Measurements from ENCODE around the gene ADAMTS6. TPM values are rescaled to one million over a fixed set of nuclear protein-coding genes. Genes with fewer than 3 reads are reported as not detected.

ADAMTS6 gene
- total and polyA plus RNA-seq, 2 experiments from 2014 or later = 0.78 to 2.0 TPM

DNA sequence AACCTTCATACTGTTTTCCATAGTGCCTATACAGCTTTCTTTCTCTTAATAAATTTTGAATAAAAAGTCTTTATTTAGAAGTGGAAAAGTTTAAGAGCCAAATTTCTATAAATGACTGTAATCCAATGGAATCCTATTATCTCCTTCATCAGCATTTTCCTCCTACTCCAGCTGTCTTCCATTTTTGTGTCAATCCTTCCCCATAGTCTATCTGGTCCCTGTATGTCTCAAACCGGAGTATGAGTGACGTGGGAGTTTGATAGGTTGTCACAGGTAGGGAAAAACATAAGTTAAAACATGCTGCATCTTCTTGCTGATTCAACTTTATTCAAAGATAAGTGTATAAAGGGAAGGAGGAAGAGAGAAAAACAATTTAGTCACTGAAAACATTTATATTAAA is 70.4 kb downstream of the ADAMTS6 start (continued):
- TF ChIP-seq, protein P1, sequence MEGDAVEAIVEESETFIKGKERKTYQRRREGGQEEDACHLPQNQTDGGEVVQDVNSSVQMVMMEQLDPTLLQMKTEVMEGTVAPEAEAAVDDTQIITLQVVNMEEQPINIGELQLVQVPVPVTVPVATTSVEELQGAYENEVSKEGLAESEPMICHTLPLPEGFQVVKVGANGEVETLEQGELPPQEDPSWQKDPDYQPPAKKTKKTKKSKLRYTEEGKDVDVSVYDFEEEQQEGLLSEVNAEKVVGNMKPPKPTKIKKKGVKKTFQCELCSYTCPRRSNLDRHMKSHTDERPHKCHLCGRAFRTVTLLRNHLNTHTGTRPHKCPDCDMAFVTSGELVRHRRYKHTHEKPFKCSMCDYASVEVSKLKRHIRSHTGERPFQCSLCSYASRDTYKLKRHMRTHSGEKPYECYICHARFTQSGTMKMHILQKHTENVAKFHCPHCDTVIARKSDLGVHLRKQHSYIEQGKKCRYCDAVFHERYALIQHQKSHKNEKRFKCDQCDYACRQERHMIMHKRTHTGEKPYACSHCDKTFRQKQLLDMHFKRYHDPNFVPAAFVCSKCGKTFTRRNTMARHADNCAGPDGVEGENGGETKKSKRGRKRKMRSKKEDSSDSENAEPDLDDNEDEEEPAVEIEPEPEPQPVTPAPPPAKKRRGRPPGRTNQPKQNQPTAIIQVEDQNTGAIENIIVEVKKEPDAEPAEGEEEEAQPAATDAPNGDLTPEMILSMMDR (conservative IDR thresholded peaks at IDR 0.05; ENCODE audit: low read depth in 2 of 2) = no peak
- TF ChIP-seq, protein P2, sequence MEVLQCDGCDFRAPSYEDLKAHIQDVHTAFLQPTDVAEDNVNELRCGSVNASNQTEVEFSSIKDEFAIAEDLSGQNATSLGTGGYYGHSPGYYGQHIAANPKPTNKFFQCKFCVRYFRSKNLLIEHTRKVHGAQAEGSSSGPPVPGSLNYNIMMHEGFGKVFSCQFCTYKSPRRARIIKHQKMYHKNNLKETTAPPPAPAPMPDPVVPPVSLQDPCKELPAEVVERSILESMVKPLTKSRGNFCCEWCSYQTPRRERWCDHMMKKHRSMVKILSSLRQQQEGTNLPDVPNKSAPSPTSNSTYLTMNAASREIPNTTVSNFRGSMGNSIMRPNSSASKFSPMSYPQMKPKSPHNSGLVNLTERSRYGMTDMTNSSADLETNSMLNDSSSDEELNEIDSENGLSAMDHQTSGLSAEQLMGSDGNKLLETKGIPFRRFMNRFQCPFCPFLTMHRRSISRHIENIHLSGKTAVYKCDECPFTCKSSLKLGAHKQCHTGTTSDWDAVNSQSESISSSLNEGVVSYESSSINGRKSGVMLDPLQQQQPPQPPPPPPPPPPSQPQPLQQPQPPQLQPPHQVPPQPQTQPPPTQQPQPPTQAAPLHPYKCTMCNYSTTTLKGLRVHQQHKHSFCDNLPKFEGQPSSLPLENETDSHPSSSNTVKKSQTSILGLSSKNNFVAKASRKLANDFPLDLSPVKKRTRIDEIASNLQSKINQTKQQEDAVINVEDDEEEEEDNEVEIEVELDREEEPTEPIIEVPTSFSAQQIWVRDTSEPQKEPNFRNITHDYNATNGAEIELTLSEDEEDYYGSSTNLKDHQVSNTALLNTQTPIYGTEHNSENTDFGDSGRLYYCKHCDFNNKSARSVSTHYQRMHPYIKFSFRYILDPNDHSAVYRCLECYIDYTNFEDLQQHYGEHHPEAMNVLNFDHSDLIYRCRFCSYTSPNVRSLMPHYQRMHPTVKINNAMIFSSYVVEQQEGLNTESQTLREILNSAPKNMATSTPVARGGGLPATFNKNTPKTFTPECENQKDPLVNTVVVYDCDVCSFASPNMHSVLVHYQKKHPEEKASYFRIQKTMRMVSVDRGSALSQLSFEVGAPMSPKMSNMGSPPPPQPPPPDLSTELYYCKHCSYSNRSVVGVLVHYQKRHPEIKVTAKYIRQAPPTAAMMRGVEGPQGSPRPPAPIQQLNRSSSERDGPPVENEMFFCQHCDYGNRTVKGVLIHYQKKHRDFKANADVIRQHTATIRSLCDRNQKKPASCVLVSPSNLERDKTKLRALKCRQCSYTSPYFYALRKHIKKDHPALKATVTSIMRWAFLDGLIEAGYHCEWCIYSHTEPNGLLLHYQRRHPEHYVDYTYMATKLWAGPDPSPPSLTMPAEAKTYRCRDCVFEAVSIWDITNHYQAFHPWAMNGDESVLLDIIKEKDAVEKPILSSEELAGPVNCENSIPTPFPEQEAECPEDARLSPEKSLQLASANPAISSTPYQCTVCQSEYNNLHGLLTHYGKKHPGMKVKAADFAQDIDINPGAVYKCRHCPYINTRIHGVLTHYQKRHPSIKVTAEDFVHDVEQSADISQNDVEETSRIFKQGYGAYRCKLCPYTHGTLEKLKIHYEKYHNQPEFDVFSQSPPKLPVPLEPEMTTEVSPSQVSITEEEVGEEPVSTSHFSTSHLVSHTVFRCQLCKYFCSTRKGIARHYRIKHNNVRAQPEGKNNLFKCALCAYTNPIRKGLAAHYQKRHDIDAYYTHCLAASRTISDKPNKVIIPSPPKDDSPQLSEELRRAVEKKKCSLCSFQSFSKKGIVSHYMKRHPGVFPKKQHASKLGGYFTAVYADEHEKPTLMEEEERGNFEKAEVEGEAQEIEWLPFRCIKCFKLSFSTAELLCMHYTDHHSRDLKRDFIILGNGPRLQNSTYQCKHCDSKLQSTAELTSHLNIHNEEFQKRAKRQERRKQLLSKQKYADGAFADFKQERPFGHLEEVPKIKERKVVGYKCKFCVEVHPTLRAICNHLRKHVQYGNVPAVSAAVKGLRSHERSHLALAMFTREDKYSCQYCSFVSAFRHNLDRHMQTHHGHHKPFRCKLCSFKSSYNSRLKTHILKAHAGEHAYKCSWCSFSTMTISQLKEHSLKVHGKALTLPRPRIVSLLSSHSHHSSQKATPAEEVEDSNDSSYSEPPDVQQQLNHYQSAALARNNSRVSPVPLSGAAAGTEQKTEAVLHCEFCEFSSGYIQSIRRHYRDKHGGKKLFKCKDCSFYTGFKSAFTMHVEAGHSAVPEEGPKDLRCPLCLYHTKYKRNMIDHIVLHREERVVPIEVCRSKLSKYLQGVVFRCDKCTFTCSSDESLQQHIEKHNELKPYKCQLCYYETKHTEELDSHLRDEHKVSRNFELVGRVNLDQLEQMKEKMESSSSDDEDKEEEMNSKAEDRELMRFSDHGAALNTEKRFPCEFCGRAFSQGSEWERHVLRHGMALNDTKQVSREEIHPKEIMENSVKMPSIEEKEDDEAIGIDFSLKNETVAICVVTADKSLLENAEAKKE (CRISPR knock-in tag; IDR thresholded peaks at IDR 0.05) = no peak
- TF ChIP-seq EZH2 (IDR thresholded peaks at IDR 0.05; ENCODE audit: low read depth, unreplicated experiment) (no peak), ZNF114 (CRISPR knock-in tag; IDR thresholded peaks at IDR 0.05) (no peak), STAT1 (IDR thresholded peaks at IDR 0.05; ENCODE audit: unreplicated experiment) (no peak)

DNA sequence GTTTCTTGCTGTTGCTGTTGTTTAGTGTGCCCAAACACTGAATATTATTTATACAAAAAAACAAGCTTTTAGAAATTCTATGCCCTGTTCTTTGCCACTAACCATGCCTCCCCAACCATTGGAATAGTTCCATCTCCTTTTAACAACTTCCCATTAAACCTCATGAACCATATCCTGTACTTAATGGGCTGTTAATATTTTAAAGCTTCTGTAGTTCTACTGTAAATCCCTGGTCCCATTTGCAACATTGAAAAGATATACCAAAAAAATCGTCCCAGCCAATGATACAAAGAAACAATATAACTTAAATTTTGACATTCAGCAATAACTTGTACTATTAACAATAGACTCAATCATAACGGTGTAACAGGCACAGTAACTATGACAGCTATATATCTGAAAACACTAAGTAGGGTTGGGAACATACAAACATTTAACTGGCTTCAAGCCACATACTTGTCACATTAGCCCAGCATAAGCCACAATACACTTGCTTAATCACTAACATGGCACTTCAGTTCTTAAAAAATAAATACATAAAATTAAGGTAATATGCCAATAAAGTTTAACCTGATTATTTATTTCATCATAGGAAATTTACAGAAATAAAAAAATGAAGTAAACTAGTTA is 86.1 kb downstream of the ADAMTS6 start:
- no peaks in the 10 kb centered on the region for H4K20me1 ChIP-seq (replicated peaks; ENCODE audit: insufficient read depth)
- H3K79me2 ChIP-seq (replicated peaks; ENCODE audit: insufficient read depth) = no peaks in the 10 kb centered on the region
- no peaks in the 10 kb centered on the region for H3K36me3 ChIP-seq (ENCODE audit: insufficient read depth)
- no peak overlapping the region for H3K4me2 ChIP-seq
- Mint-ChIP-seq H3K9me3 (no peaks in the 10 kb centered on the region), H3K27me3 (ENCODE audit: insufficient read depth, low read depth, poor library complexity) (no peaks in the 10 kb centered on the region), H3K4me1 (peaks cover 4% of the 10 kb centered on the region; the same call in 2 of the 3 replicates), H3K36me3 (ENCODE audit: low read depth) (no peaks in the 10 kb centered on the region), H3K27ac (no peak overlapping the region), H3K4me3 (no peak overlapping the region)
- no peak overlapping the region for H2AFZ ChIP-seq
- no peak overlapping the region for H3K4me3 ChIP-seq
- TF ChIP-seq, protein P3, sequence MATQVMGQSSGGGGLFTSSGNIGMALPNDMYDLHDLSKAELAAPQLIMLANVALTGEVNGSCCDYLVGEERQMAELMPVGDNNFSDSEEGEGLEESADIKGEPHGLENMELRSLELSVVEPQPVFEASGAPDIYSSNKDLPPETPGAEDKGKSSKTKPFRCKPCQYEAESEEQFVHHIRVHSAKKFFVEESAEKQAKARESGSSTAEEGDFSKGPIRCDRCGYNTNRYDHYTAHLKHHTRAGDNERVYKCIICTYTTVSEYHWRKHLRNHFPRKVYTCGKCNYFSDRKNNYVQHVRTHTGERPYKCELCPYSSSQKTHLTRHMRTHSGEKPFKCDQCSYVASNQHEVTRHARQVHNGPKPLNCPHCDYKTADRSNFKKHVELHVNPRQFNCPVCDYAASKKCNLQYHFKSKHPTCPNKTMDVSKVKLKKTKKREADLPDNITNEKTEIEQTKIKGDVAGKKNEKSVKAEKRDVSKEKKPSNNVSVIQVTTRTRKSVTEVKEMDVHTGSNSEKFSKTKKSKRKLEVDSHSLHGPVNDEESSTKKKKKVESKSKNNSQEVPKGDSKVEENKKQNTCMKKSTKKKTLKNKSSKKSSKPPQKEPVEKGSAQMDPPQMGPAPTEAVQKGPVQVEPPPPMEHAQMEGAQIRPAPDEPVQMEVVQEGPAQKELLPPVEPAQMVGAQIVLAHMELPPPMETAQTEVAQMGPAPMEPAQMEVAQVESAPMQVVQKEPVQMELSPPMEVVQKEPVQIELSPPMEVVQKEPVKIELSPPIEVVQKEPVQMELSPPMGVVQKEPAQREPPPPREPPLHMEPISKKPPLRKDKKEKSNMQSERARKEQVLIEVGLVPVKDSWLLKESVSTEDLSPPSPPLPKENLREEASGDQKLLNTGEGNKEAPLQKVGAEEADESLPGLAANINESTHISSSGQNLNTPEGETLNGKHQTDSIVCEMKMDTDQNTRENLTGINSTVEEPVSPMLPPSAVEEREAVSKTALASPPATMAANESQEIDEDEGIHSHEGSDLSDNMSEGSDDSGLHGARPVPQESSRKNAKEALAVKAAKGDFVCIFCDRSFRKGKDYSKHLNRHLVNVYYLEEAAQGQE (IDR thresholded peaks at IDR 0.05; ENCODE audit: unreplicated experiment) = no peak
- no peak for TF ChIP-seq ZNF114 (CRISPR knock-in tag; IDR thresholded peaks at IDR 0.05)
- TF ChIP-seq, protein P1 (conservative IDR thresholded peaks at IDR 0.05; ENCODE audit: low read depth in 2 of 2) = no peak
- TF ChIP-seq EZH2phosphoT487 (IDR thresholded peaks at IDR 0.05; ENCODE audit: unreplicated experiment) = no peak
- TF ChIP-seq, protein P4, sequence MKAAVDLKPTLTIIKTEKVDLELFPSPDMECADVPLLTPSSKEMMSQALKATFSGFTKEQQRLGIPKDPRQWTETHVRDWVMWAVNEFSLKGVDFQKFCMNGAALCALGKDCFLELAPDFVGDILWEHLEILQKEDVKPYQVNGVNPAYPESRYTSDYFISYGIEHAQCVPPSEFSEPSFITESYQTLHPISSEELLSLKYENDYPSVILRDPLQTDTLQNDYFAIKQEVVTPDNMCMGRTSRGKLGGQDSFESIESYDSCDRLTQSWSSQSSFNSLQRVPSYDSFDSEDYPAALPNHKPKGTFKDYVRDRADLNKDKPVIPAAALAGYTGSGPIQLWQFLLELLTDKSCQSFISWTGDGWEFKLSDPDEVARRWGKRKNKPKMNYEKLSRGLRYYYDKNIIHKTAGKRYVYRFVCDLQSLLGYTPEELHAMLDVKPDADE (IDR thresholded peaks at IDR 0.05) = no peak
- TF ChIP-seq STAT1 (IDR thresholded peaks at IDR 0.05; ENCODE audit: unreplicated experiment) = no peak
- no peaks in the 10 kb centered on the region for H3K27me3 ChIP-seq (ENCODE audit: insufficient read depth)
- ATAC-seq (no peak), DNase-seq (ENCODE audit: low spot score) (no peak)
- no peaks in the 10 kb centered on the region for H3K9me2 ChIP-seq (ENCODE audit: insufficient read depth)
- no peak overlapping the region for H3K27ac ChIP-seq (ENCODE audit: low read depth)
- H3F3A ChIP-seq (replicated peaks; ENCODE audit: low read depth) = no peaks in the 10 kb centered on the region
- no peaks in the 10 kb centered on the region for H3K4me1 ChIP-seq (ENCODE audit: insufficient read depth)

Measured in GM23338 (cell line).